ENCODE measurements around the gene MEGF9. TPM values are rescaled to one million over a fixed set of nuclear protein-coding genes. Genes with fewer than 3 reads are reported as not detected.

Gene MEGF9
- total RNA-seq, 1 experiment from 2014 or later, result 8.3 TPM

- POLR2A ChIA-PET, result no interaction called here
- Histone ChIP-seq H3K4me3 (replicated peaks in 1 of 2; ENCODE audit: low read depth in 1 of 2, low read length in 2 of 2) (no peak overlapping the region), H3K9ac (ENCODE audit: low read length) (no peak overlapping the region), H3K27me3 (ENCODE audit: insufficient read depth, low read length) (no peaks in the 10 kb centered on the region), H3K36me3 (ENCODE audit: control insufficient read depth in 1 of 2, insufficient read depth in 2 of 2, low read length in 2 of 2) (no peaks in the 10 kb centered on the region), H3K4me1 (ENCODE audit: control insufficient read depth in 1 of 2, insufficient read depth in 2 of 2, low read length in 2 of 2) (peaks cover under 1 to 6% of the 10 kb centered on the region in 2 experiments; a peak in 3 of 4 replicates), H2AFZ (ENCODE audit: low read depth, low read length, poor library complexity, severe bottlenecking) (peak overlapping the region; percentile 67), H3K27ac (ENCODE audit: low read depth, low read length) (no peak overlapping the region), H3K9me3 (ENCODE audit: control insufficient read depth in 1 of 2, insufficient read depth in 1 of 2, low read depth in 1 of 2, low read length in 2 of 2) (no peaks in the 10 kb centered on the region), H3K9me2 (ENCODE audit: insufficient read depth) (no peaks in the 10 kb centered on the region), H4K20me1 (ENCODE audit: insufficient read depth) (no peaks in the 10 kb centered on the region), H3K79me2 (ENCODE audit: insufficient read depth, low read length) (no peaks in the 10 kb centered on the region), H3K4me2 (ENCODE audit: low read length) (no peak overlapping the region)
- RAD21 ChIA-PET (ENCODE audit: low non-redundant PET in 1 of 2, low total read pairs in 2 of 2, uncharacterized antibody in 2 of 2, unreplicated experiment in 2 of 2), result no interaction called here
- peak; percentile 94 for ATAC-seq
- CTCF ChIA-PET, result interaction anchor here (0.6 to 1.4 kb wide), 15 partner anchors 8 to 442 kb away, joined by 3 to 10 read pairs (median 3); no protein-coding TSS in a partner anchor
- peak; percentile 78 for TF ChIP-seq RAD21 (IDR thresholded peaks at IDR 0.05; ENCODE audit: low read depth)
- TF ChIP-seq, protein P1, sequence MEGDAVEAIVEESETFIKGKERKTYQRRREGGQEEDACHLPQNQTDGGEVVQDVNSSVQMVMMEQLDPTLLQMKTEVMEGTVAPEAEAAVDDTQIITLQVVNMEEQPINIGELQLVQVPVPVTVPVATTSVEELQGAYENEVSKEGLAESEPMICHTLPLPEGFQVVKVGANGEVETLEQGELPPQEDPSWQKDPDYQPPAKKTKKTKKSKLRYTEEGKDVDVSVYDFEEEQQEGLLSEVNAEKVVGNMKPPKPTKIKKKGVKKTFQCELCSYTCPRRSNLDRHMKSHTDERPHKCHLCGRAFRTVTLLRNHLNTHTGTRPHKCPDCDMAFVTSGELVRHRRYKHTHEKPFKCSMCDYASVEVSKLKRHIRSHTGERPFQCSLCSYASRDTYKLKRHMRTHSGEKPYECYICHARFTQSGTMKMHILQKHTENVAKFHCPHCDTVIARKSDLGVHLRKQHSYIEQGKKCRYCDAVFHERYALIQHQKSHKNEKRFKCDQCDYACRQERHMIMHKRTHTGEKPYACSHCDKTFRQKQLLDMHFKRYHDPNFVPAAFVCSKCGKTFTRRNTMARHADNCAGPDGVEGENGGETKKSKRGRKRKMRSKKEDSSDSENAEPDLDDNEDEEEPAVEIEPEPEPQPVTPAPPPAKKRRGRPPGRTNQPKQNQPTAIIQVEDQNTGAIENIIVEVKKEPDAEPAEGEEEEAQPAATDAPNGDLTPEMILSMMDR (IDR thresholded peaks at IDR 0.05 in 2 of 3, conservative IDR thresholded peaks at IDR 0.05 in 1 of 3; ENCODE audit: borderline replicate concordance in 1 of 3, insufficient read depth in 1 of 3, low read depth in 2 of 3, low read length in 2 of 3), result peak; percentile 67 to 92 (median 78)
- no peak for TF ChIP-seq ZBTB33 (IDR thresholded peaks at IDR 0.05; ENCODE audit: extremely low read depth, insufficient replicate concordance, low read length)
- peak; percentile 47 for DNase-seq (ENCODE audit: low read depth, low spot score)
- intact Hi-C loops (cut with micrococcal nuclease), result loop anchor here (2.0 to 10.0 kb wide), 3 partner anchors 122 to 435 kb away; partner anchors contain the start of gene C5
- no TSS peak for BruUV-seq (replicated peaks)
Observed at GRCh38 chr9:120619751-120620655, 94.3 kb downstream of the MEGF9 start.
